Limb (tissue), 2 donors: ENCODE results near the gene DLL1.

Experiments used
- DNase-seq, 2 donors: peaks; one replicate each; pipeline ENCODE4 v3.0.0-alpha.2; 2016; ENCODE audit errors: extremely low spot score in 2 of 2

DLL1 gene

DNA sequence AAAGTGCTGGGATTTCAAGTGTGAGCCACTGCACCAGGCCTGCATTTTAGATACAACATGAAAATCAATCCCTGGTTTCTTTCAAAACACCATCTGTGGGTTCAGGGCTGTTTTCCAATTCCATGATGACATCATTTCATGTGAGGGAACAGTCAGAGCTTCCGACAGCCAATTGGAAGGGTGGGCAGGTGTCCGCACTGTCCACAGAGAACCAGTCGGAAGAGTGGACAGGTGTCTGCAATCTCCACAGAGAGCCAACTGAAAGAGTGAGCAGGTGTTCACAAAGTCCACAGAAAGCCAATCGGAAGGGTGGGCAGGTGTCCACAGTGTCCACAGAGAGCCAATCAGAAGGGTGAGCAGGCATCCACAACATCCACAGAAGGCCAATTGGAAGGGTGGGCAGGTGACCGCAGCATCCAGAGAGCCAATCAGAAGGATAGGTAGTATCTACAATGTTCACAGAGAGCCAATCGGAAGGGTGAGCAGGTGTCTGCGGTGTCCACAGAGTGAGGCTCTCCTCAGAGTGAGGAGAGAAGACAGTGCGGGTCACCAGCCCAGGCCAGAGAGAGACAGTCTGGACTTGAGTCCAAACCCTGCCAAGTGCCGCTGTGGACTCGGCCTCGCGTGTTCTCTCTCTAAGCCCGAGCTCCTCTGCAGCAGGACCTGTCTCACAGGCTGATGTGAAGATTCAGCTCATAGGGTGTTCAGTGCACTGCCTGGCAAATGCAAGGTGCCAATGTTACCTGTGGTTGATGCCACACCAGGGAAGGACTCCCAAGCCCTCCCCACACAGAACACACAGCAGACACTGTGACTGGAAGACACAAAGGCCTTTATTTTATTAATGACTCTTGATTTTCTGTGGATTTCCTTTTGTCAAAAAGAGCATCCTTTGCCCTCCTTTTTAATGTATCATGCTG, 57.3 kb downstream of the DLL1 start:
- DNase-seq, result no peak
